ENCODE measurements around the gene ADCY6. TPM values are rescaled to one million over a fixed set of nuclear protein-coding genes. Genes with fewer than 3 reads are reported as not detected.

Gene ADCY6
- total and polyA plus RNA-seq, 11 donors, result 60.6 to 145 (median 104) TPM

DNA sequence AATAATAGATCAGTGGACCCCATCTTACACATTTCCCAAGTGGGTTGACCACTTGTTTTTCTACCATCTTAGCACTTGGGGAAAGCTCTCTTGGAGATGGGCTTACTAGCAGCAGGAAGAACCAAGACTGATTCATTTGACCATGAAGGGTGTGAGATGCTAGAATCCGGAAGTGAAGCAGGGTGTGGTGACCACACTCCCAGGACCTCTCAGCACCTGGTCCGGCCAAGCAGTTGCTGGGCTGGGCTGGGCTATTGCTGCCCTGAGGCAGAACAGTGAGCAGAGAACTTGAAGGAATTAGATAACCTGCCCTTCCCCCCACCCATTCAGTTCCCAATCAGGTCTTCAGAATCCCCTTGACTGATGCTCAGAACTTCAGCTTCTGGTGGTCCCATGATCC is 24.4 kb downstream of the ADCY6 start:
- H3K27ac ChIP-seq, result no peak overlapping the region
- DNase-seq (no peak), ATAC-seq (no peak)
- TF ChIP-seq, protein P1, sequence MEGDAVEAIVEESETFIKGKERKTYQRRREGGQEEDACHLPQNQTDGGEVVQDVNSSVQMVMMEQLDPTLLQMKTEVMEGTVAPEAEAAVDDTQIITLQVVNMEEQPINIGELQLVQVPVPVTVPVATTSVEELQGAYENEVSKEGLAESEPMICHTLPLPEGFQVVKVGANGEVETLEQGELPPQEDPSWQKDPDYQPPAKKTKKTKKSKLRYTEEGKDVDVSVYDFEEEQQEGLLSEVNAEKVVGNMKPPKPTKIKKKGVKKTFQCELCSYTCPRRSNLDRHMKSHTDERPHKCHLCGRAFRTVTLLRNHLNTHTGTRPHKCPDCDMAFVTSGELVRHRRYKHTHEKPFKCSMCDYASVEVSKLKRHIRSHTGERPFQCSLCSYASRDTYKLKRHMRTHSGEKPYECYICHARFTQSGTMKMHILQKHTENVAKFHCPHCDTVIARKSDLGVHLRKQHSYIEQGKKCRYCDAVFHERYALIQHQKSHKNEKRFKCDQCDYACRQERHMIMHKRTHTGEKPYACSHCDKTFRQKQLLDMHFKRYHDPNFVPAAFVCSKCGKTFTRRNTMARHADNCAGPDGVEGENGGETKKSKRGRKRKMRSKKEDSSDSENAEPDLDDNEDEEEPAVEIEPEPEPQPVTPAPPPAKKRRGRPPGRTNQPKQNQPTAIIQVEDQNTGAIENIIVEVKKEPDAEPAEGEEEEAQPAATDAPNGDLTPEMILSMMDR (IDR thresholded peaks at IDR 0.05), result no peak
- no peak for TF ChIP-seq POLR2A (IDR thresholded peaks at IDR 0.05)
- no peaks in the 10 kb centered on the region for H3K9me3 ChIP-seq
- intact Hi-C loops (cut with DNase I), result no loop called here
- no peaks in the 10 kb centered on the region for H3K27me3 ChIP-seq
- H3K4me3 ChIP-seq, result no peak overlapping the region
- peaks cover 0 to 36% (median 21%) of the 10 kb centered on the region in 12 donors for H3K4me1 ChIP-seq
- peaks cover 0 to 52% (median 40%) of the 10 kb centered on the region in 9 donors for H3K36me3 ChIP-seq
- 55 to 61% (median 58%) methylated on average over 2 of the region's 2 CpGs for WGBS, 4 donors

DNA sequence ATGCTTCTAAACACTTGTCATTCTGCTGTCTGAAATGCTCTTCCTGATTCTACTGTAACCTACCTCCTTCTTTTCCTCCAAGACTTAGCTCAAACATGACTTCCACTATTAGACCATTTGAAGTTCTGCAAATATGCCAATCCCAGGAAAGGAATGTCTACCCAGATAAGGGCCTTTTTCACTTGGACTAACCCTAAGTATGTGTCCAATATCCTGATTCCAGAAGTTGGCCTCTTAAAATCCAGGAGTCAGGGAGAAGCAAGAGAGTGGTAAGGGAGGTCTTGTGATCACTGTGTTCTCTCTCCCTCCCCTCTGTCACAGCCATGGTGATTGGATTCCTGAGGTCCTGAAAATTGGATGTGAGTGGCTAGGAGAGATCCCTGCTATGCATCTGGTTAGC is 30.2 kb downstream of the ADCY6 start:
- H3K27ac ChIP-seq, result no peak overlapping the region
- no peaks in the 10 kb centered on the region for H3K9me3 ChIP-seq
- H3K36me3 ChIP-seq, result no peaks in the 10 kb centered on the region
- intact Hi-C loops (cut with DNase I), result no loop called here
- H3K4me3 ChIP-seq, result no peak overlapping the region
- H3K4me1 ChIP-seq, result peaks cover 0 to 2% (median 0%) of the 10 kb centered on the region in 12 donors
- H3K27me3 ChIP-seq, result no peaks in the 10 kb centered on the region
- TF ChIP-seq, protein P1 (IDR thresholded peaks at IDR 0.05), result no peak
- TF ChIP-seq POLR2A (IDR thresholded peaks at IDR 0.05), result no peak
- no peak for DNase-seq
- ATAC-seq, result no peak

DNA sequence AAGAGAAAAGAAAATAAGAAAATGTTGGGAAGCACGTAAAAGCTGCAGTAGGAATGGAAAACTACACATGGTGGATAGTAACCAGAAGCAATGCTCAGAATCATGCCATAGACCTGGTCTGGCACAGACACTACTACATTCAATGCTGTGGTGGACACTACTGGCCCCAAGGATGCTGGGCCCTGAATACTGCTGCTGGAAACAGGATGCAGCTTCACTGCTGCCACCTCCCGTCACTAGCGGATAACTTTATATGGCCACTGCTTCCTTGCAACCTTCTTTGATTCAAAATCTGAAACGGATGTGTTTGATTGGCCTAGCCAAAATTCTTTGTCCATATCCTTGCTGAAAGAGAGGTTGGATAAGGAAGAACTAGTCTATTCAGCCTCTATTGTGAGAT is 30.7 kb downstream of the ADCY6 start:
- H3K27ac ChIP-seq, result no peak overlapping the region
- WGBS, 4 donors, result 49 to 55% (median 51%) methylated on average over 4 of the region's 4 CpGs

DNA sequence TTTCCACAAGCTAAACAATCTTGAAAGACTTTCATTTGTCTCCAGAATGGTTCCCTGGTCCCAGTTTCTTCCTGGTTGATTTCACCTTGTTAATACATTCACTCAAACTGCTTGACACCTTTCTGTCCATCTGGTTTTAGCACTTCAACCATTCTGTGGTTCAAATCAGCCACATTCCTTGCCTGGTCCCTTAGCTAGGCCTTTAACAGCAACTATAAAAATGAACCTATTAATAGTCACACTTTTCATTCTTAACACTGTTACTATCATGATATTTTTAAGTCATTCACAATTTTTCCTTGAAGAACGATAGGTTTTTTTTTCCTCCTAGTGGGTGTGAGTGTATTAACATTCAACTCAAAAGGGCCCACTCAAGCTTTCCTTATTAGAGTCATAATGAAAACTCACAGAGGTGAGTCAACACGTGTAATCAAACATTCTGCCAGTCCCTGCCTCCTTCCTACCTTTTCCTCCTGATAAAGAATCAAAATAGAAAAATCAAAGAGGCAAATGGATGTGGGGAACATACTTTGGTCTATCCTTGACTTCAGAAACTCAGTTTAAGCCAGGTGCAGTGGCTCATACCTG is 38.0 kb downstream of the ADCY6 start:
- no peak for DNase-seq
- WGBS, 4 donors, result 41 to 48% (median 44%) methylated on average over 2 of the region's 2 CpGs
- no peaks in the 10 kb centered on the region for H3K9me3 ChIP-seq
- H3K27me3 ChIP-seq, result no peaks in the 10 kb centered on the region
- no peak for TF ChIP-seq POLR2A (IDR thresholded peaks at IDR 0.05)
- TF ChIP-seq, protein P1 (IDR thresholded peaks at IDR 0.05), result no peak
- H3K4me1 ChIP-seq, result peaks cover 0 to 4% (median 0%) of the 10 kb centered on the region in 12 donors
- no peak overlapping the region for H3K4me3 ChIP-seq
- intact Hi-C loops (cut with DNase I), result no loop called here
- no peak for ATAC-seq
- no peak overlapping the region for H3K27ac ChIP-seq
- H3K36me3 ChIP-seq, result no peaks in the 10 kb centered on the region

More for the DNA sequence above, 30.7 kb downstream of the ADCY6 start:
- Histone ChIP-seq H3K27me3 (no peaks in the 10 kb centered on the region), H3K9me3 (no peaks in the 10 kb centered on the region), H3K4me1 (peaks cover 0 to 4% (median 0%) of the 10 kb centered on the region in 12 donors), H3K4me3 (no peak overlapping the region), H3K36me3 (no peaks in the 10 kb centered on the region)
- DNase-seq (no peak), ATAC-seq (no peak)
- TF ChIP-seq, protein P1 (IDR thresholded peaks at IDR 0.05), result peak in 1 of 12 donors; percentile 18
- TF ChIP-seq POLR2A (IDR thresholded peaks at IDR 0.05), result no peak
- intact Hi-C loops (cut with DNase I), result no loop called here

All from heart left ventricle (tissue), 16 donors.